Bladder microvascular endothelial cell (primary cell): ENCODE data around the gene FNDC3A. TPM values are rescaled to one million over a fixed set of nuclear protein-coding genes. Genes with fewer than 3 reads are reported as not detected.

Experiments used
- total RNA-seq: library from RNA; depleted of rRNA; stranded (reverse); fragments of >200 nt; gene quantifications from 2 replicates; pipeline ENCODE4 v1.2.3, GENCODE V29; 2014

FNDC3A gene
- 26.1 and 63.9 TPM in 2 replicates for total RNA-seq

DNA sequence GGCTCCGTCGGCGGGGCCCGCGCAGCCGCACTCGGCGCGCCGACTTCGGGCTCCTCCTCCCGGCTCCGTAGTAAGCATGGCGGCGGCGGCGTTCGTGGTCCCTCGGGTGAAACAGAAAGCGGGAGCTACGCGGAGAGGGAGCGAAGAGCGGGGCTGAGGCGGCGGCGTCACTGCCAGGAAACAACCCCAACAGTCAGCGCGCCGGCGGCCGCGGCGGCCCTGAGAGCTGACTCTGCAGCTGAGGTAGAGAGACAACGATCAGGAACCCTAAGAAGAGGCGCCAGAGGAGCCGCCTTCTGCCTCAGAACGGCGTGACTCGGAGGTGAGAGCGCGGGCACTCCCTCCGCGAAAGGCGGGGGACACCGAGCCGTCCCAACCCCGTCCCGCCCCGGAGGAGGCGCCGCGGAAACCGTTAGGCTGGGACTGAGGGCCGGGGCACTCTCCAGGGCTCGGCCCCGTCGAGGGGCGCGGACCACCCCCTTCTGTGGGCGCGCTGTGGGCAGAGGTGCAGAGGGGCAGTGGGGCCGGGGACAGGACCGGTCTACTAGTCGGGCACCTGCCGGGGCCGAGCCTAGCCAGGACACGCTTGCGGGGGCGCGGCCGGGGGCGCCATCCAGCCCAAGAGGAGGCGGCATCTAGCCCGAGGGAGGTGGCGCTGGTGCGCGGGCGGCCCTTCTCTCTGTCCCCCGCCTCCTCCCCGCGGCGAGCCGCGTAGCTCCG lies at the start of gene FNDC3A:
TSS of gene FNDC3A (plus strand) at position 57 of the 720 bp plus-strand sequence. CDS start 30,279 bp downstream, outside the sequence.

GRCh38 chr13:49220036-49220855 lies 244.5 kb downstream of the FNDC3A start, which contains the start of gene MLNR:
MLNR (plus strand) TSS chr13:49220338; CDS start chr13:49220338, 0 bp downstream.

DNA sequence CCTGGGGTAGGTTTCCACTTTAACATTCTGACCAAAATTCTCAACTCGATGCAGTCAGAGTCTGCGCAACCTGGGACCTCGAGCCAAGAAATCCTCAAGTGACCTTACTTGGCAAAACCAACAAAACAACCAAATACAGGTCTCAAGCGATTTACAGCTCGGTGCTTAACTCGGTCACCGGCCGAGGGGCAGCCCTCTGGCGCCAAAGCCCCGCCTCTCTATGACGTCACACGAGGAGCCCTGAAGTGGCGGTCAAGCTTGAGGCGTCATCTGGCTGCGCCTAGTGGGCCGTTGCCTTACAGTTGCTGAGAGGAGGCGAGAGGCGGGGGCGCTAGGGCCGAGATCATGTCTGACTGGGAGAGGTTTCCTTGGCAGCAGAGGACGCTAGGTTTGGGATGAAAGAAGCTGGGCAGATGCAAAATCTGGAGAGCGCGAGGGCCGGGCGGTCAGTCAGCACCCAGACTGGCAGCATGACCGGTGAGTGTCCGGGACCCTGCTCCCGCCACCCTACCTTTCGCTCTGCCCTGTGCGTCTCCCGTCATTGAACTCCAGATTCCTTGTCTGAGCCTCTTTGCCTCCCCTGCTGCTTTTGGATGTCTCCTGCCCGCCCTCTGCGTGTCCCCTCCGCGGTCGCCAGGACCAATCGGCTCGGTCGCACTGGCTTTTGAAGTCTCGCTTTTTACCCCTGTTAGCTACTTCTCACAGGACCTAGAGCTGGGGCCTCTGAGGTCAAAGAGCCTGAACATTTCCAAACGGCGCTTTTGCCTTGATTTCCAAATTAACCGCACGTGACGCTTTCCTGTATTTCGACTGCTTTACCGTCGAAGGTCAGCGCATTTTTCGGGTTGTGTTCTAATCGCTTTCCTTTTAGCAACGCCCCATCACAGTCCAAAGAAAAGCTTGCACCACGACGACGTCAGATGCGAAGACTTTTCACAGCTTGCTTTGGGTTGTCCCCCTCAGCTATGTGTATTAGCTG lies 272.2 kb downstream of the FNDC3A start, which contains the start of gene CDADC1:
TSS of gene CDADC1 (plus strand) at position 283 of the 979 bp plus-strand sequence. CDS start at position 396, 113 bp downstream.

Other genes starting within 250 kb of the FNDC3A start
- gene MLNR, start 244.4 kb downstream of the FNDC3A start, total RNA-seq: not detected in 2 replicates